ENCODE results near the gene PKD2L1.
"Not testable (repeated sequence)": the region's sequence is repeated elsewhere in the genome, so short reads cannot be mapped to it uniquely, and the experiment has no call there.

The PKD2L1 gene

DNA sequence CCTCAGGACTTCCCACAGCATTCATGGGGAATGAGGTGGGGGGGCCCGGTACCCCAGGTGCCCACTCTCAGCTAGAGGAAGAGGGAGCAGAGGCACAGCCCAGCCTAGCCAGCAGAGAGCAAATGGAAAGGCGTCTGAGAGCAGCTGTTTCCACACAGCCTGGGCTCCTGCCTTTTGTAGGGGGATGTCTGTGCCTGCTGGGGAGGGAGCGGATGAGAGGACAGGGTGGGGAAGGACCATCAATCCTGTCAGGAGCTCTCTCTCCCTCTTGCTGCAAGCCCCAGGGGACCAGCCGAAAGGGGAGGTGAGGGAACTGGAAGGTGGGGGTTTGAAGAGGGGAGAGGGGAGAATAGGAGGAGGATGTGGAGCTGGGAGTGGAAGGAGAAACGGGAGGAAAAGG lies at the start of gene PKD2L1:
PKD2L1 (minus strand) TSS at position 150 of the 400 bp plus-strand sequence; CDS start at position 25, 125 bp downstream.
- no peak for DNase-seq

DNA sequence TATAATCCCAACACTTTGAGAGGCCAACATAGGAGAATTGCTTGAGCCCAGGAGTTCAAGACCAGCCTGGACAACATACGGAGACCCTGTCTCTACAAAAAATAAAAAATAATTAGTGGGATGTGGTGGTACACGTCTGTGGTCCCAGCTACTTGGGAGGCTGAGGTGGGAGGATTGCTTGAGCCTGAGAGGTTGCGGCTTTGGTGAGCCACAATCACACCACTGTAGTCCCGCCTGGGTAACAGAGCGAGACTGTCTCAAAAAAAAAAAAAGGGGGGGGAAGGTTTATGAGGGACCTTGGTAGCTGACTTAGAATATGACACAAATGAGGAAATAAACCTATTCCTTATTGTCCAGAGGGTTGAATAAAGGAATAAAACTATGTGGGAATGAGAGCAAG lies 47.8 kb upstream of the PKD2L1 start:
- DNase-seq: no peak

DNA sequence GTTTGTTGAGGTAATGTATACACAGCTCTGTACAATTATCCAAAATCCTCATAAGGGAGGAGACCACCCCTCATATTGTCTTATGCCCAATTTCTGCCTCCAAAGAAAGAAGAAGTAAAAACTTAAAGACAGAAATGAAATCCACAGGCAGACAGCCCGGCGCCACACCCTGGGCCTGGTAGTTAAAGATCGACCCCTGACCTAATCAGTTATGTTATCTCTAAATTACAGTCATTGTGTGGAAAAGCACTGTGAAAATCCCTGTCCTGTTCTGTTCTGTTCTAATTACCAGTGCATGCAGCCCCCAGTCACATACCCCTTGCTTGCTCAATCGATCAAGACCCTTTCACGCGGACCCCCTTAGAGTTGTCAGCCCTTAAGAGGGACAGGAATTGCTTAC lies 46.6 kb upstream of the PKD2L1 start:
- DNase-seq: not testable (repeated sequence)

DNA sequence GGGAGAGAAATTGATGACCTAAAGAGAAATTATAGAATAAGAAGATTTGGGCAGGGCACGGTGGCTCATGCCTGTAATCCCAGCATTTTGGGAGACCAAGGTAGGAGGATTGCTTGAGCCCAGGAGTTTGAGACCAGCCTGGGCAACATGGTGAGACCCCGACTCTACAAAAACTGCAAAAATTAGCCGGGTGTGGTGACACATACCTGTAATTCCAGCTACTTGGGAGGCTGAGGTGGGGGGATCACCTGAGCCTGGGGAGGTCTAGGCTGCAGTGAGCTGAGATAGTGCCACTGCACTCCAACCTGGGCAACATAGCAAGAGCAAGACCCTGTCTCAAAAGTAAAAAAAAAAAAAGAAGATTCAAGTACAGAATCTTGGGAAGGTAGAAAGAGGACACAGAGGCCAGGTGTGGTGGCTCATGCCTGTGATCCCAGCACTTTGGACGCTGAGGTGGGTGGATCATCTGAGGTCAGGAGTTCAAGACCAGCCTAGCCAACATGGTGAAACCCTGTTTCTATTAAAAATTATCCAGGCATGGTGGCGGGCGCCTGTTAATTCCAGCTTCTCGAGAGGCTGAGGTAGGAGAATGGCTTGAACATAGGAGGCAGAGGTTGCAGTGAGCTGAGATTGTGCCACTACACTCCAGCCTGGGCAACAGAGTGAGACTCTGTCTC lies 44.8 kb upstream of the PKD2L1 start:
- DNase-seq: not testable (repeated sequence)

DNA sequence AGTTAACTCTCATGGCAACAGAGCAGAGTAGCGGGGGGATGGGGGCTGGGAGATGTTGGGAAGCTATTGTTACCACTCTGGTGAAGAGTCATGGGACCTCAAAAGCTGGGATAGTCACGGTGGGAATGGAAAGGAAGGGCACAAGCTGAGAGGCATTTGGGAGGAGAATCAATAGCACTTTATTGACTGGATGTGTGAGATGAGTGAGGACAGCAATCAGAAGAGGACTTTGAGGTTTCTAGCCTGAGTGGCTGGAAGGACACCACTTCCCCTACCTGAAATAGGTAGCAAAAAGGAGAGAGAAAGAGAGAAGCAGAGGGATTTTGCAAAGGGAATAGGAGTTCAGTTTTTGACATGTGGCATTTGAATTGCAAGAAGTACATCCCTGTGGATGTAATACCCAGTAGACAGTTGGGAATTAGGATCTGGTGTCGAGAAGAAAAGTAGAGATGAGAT lies 44.2 kb upstream of the PKD2L1 start:
- no peak for DNase-seq

DNA sequence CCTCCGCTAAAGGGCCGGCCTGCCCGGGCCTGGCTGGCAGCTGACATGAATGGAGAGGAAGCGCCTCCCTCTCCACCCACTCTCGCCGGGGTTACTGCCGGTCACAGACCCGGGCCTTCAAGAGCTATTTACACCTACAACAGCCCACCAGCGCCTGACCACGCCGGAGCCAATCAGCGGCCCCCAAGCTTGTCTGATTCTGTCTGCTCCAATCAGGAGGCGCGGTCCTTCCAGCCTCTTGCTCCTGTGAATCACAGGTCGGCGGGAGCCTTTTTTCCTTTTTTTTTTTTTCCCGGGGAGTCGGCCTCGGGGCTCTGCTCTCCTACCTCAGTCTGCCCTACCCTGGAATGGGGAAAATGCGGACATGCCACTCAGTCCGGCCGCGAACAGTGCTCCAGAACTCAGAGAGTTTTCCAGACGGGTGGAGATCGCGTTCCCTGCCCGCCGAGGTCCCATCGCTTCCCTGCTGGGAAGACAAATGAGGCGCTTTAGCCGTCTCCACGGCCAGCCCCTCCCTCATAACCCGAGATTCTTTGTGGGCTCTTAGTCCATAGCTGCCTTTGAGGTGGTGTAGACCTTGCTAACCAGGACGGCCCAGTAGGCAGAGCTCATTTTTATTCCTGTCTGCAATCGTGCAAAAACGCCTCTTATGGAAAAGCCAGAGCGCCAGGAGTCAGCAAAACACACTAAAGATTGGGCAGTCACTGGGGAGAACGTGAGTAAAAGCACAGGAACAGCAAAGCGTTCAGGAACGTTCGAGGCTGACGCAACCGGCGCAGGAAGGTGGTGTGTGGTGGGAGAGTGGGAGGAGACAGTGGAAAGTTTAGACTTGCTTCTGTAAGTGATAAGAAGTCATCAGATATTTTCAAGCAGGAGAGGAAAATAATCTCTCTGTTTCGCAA lies 43.5 kb upstream of the PKD2L1 start:
- peak; percentile 78 for DNase-seq

DNA sequence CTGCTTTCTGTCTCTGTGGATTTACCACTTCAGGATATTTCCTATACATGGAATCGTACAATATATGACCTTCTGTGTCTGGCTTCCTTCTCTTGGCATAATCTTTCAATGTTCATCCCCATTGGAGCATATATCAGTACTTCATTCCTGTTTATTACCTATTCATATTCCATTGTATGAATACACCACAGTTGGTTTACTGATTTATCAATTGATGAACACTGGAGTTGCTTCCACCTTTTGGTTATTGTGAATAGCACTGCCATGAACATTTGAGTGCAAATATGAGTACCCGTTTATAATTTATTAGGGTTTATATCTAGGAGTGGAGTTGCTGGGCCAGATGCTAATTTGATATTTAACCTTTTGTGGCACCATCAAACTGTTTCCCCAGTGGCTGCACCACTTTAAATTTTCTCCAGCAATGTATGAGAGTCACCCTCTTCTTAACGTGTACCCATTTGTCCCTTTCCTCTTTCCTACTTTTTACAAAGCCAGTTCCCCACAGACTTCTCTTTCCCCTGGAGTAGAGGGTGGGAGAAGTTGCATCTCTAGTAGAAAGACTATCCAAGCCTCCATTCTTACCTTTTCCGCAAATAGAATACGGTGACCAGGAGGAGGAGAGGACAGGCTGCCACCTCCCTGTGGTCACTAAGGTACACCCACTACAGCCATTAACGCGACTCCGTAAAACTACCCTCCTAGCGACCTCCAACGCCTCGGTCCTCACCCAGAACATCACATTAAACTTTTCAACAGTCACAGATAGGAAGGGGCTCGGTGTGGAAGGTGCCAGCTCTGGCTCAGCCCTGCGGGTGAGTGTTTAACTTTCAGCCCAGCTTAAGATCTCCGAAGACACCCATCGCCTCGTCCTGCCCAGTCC lies 42.6 kb upstream of the PKD2L1 start:
- DNase-seq: no peak

DNA sequence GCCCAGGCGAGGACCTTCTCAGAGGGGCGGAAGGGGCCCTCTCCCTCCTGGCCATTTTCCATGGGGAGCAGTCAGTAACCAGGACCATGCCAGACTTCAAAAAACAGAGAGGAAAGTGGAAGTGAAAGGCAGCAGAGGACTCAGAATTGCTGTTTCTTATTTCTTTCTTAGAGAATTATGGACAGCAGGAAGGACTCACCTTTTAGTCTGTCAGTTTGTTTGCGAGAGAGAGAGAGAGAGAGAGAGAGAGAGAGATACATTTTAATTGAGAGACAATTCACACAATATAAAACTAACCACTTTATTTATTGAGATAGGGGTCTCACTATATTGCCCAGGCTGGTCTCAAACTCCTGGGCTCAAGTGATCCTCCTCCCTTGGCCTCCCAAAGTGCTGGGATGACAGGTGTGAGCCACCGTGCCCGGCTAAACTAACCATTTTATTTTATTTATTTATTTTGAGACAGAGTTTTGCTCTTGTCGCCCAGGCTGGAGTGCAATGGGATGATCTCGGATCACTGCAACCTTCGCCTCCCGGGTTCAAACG lies 41.5 kb upstream of the PKD2L1 start:
- DNase-seq: no peak

DNA sequence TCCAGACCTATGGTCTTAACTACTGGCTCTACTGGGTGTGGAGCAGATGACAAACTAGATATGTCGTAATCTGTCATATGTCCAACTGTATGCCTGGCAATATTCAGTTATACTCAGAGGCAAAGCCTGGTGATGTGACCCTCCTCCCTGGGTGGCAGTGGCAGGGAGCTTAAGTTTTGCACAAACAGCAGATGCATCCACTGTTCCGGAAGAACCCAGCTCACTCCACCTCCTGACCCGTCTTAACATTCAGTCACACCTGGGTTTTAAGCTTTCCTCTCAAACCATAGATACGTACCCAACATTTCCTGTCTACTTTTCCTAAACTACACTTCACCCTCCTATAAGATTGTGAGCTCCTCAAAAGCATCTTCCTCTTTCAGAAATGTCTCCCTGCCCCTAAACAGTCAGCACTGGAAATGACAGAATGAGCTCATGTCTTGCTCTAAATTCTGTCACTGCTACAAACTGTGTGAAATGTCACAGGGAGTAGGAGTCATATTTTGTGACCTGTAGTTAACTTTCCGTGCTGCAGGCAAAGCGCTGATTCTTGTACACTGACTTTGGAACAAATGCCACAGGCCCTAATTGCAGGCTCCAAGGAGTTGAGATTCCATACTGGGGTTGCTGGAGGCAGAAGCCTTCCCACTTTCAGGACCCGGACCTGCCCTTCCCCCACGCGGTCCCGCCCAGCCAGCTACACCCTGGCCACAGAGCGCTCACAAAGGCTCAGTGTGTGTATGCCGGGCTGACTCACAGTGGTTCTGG lies 40.9 kb upstream of the PKD2L1 start:
- peak; percentile 47 for DNase-seq

DNA sequence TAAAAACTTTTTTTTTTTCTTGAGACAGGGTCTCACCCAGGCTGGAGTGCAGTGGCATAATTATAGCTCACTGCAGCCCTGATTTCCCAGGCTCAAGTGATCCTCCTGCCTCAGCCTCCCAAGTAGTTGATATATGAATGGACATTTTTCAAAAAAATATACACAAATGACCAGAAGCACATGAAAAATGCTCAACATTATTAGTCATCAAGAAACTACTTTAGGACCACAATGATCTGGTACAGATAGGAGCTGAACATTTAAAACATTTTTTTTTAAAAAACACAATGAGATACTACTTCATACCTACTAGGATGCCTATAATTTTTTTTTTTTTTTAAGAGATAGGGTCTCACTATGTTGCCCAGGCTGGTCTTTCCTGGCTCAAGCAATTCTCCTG lies 38.7 kb upstream of the PKD2L1 start:
- no peak for DNase-seq

DNA sequence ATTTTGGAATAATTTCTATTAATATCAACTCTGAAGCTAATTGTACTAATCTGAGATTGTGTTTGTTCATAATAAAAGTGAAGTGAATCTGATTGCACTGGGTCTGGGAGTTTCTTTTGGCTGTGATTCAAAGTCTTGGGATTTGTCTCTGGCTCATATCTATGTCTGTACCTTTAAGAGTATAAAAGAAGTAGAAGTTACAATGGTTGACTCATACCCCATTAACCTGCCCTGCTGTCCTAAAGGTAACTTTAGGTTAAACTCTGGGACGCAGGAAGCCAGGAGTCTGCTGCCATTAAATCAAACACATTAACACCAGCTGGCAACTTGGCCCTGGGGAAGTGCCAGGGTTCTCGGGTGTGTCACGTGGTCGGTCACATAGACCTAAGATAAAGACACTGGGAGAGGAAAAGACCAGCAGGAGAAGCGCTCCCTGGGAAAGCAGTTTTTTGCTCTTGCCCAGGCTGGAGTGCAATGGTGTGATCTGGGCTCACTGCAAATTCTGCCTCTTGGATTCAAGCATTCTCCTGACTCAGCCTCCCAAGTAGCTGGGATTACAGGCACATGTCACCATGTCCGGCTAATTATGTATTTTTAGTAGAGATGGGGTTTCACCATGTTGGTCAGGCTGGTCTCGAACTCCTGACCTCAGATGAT lies 34.8 kb upstream of the PKD2L1 start:
- no peak for DNase-seq

DNA sequence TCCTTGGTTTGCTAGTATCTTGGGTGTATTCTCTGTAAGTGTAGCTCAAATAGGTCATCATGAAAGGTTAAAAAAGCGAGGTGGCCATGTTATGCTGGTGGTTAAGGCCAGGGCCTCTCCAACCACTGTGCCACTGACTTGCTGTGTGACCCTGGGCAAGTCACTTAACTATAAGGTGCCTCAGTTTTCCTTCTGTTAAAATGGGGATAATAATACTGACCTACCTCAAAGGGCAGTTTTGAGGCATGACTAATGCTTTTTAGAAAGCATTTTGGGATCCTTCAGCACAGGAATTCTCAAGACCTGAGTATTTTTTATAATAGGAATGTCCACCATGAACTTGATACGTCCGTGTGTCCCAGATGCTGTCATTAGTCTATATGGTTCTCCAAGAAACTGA lies 34.1 kb upstream of the PKD2L1 start:
- DNase-seq: no peak

DNA sequence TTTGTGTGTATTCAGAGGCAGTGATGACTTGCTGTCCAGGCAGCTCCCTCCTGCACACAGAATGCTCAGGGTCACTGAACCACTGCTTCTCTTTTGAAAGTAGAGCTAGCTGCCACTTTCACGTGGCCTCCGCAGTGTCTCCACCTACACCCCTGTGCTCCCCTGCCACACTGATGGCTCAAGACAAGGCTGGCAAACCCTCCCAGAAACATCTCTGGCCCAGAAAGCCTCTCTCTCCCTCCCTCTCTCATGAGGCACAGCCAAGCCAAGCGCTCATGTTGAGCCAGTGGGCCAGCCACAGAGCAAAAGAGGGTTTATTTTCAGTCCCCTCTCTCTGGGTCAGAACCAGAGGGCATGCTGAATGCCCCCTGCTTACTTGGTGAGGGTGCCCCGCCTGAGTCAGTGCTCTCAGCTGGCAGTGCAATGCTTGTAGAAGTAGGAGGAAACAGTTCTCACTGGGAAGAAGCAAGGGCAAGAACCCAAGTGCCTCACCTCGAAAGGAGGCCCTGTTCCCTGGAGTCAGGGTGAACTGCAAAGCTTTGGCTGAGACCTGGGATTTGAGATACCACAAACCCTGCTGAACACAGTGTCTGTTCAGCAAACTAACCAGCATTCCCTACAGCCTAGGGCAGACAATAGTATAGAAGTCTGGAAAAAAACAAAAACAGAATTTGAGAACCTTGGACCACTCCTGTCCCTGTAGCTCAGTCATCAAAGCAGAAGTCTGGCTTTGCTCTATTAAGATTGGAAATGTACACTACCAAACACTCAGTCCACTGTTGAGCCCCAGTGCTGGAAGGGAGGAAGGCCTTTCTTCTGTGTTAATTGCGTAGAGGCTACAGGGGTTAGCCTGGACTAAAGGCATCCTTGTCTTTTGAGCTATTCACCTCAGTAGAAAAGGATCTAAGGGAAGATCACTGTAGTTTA lies 32.8 kb upstream of the PKD2L1 start:
- no peak for DNase-seq

DNA sequence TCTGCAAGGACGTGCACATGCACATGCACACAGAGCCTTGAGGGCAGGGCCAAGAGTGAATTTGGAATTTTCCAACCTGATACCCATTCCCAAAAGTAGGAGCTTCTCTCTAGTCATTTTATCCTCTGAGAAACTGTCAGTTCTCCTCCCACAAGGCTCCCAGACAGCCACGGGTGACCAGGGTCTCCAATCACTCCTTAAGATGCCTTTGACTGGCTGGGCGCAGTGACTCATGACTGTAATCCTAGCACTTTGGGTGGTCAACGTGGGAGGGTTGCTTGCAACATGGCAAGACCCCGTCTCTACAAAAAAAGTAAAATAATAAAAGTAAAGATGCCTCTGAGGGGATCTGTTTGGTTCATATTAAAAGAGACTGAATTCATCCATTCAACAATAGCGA lies 30.2 kb upstream of the PKD2L1 start:
- DNase-seq: no peak

DNA sequence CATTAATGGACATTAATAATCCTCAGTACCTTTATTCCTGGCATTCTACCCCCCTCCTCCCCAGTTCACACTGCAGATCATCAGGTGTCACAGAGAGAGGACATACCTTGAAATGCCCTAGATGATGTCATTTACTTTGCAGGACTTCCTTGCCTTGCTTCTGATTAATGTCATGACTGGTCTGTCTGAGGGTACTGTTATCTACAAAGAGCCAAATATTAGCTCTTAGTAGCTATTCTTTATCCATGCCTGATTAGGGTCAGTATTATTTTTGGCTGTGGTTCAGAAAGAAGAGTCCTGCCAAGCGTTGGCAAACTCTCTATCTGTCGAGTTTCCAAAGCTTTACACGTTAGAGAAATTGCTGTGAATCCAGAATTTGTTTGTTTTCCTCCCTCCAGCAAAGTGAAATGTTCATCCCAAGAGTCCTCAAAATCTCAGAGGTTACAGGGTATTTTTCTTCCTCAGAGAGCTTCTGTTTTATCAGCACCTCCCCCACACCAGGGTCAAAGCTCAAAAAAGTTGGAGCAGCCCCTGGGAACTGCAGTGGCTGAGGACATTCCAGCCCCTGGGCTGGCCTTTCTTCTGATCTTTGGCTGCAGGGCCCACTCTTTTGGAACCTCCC lies 29.6 kb upstream of the PKD2L1 start:
- no peak for DNase-seq

DNA sequence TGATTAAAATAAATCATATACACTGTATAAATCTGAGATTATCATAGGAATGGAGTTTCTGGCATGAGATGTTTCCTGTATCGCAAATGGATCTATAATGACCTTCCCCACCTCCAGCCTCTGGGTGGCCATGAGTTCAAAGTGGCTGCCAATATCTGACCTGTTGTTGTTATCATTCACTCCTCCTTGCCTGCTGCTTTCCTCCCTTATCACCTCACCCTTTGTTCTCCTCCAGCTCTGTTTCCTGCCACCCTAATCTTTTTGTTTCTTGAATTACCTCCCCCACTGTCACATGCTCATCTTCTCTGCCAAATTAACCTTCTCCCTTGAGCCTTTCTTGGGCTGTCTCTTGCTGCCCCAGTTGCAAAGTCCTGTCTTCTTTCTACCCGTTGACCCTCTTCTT lies 29.0 kb upstream of the PKD2L1 start:
- no peak for DNase-seq

DNA sequence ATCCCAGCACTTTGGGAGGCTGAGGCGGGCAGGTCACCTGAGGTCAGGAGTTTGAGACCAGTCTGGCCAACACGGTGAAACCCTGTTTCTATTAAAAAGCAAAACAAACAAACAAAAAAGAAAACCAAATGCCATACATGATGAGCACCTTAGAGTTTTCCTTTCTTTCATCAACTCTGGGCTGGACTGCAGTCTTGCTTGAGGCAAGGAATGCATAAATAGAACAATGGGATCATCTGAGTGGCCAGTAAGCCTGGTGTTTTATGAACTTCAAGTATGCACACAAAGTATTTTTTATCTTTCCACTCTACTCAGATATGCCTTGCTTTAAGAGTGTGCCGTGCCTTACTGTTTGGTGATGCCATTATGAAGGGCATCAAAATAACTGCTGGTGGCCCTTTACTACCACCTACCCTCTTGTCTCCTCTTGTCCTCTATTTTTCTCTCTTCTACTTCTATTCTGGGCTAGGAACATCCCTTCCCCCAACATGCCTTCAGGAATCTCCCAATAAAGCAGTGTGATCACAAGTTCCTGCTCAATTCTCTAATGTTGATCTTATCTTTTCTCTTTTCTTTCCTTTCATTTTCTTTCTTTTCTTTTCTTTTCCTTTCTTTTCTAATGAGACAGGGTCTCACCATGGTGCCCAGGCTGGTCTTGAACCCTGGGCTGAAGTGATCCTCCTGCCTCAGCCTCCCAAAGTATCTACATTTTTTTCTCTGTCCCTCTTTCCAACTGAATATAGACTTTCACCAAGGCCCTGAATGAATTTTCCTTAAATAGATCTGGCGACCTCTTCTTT lies 27.2 kb upstream of the PKD2L1 start:
- no peak for DNase-seq

DNA sequence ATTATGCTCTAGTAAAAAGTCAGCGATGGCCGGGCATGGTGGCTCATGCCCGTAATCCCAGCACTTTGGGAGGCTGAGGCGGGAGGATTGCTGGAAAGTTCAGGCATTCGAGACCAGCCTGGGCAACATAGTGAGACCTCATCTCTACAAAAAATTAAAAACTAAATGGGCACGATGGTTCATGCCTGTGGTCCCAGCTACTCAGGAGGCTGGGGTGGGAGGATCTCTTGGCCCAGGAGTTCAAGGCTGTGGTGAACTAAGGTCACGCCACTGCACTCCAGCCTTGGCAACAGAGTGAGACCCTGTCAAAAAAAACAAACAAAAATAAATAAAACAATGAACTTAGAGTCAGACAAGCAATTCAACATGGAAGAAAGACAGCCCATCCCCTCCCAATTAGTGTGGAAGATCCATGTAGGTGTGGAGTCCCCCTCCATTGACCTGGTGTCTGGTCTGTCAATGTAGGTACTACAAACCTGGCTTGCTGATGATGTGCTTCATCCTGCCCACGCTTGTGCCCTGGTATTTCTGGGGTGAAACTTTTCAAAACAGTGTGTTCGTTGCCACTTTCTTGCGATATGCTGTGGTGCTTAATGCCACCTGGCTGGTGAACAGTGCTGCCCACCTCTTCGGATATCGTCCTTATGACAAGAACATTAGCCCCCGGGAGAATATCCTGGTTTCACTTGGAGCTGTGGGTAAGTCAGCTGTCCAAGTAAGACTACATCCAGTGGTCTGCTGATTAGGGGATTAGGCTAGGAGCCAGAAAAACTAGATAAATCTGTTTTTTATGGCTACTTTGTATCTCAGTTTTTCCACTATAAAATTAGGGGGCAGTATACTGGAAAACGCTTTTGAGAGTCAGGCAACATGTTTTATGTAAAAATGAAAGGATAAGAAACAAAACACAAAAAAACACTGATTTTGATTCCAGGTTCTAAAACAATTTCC lies 26.3 kb upstream of the PKD2L1 start:
- DNase-seq: no peak
